WTC11 (cell line): ENCODE data around the gene CBLB. TPM values are rescaled to one million over a fixed set of nuclear protein-coding genes. Genes with fewer than 3 reads are reported as not detected.

Source experiments
- ATAC-seq: fragments of 200-7000 bp; cut with Tn5 transposase; 2 replicates; pipeline ENCODE4 v1.10.0; 2021; ENCODE audit warnings: mild to moderate bottlenecking, moderate library complexity
- CTCF ChIA-PET: fragments of 300-600 bp; sonication (Branson Sonifier 250); formaldehyde crosslinking; loops from one replicate; lab custom pipeline; 2021; ENCODE audit warnings: antibody characterized with exemption; lab: Charles Lee
- POLR2A ChIA-PET: fragments of 350-600 bp; sonication (Branson Sonifier 250); formaldehyde crosslinking; loops from one replicate; lab custom pipeline; 2021; ENCODE audit warnings: antibody characterized with exemption; lab: Charles Lee
- DNase-seq: peaks from one replicate; pipeline ENCODE4 v3.0.0; 2021; ENCODE audit warnings: low spot score
- H3K27ac Mint-ChIP-seq: 2 replicates; pipeline ENCODE4 v1.8.0; 2021; ENCODE audit warnings: mixed read lengths
- H3K27me3 Mint-ChIP-seq: 2 replicates; pipeline ENCODE4 v1.8.0; 2021; ENCODE audit warnings: low read depth, mild to moderate bottlenecking, moderate library complexity, mixed read lengths
- H3K36me3 Mint-ChIP-seq: 2 replicates; pipeline ENCODE4 v1.8.0; 2021; ENCODE audit warnings: mixed read lengths
- H3K4me1 Mint-ChIP-seq: 2 replicates; pipeline ENCODE4 v1.8.0; 2022; ENCODE audit warnings: mixed read lengths
- H3K4me3 Mint-ChIP-seq: 2 replicates; pipeline ENCODE4 v1.8.0; 2021; ENCODE audit warnings: mild to moderate bottlenecking, moderate library complexity, mixed read lengths
- H3K9me3 Mint-ChIP-seq: 2 replicates; pipeline ENCODE4 v1.8.0; 2021; ENCODE audit warnings: mixed read lengths
- ATF1 ChIP-seq: sonication (generic); formaldehyde crosslinking; IDR thresholded peaks from 2 replicates; pipeline ENCODE4 v1.8.1; 2023; ENCODE audit warnings: mild to moderate bottlenecking, moderate library complexity, missing genetic modification reagents
- ATF3 ChIP-seq: sonication (generic); formaldehyde crosslinking; conservative IDR thresholded peaks from 2 replicates; pipeline ENCODE4 v1.8.1; 2022; ENCODE audit warnings: mild to moderate bottlenecking, missing genetic modification reagents
- FOXP1 ChIP-seq: sonication (generic); formaldehyde crosslinking; IDR thresholded peaks from 2 replicates; pipeline ENCODE4 v1.8.0; 2022; ENCODE audit warnings: missing genetic modification reagents, mild to moderate bottlenecking, moderate library complexity, borderline replicate concordance
- FOXP4 ChIP-seq: sonication (generic); formaldehyde crosslinking; IDR thresholded peaks from 2 replicates; pipeline ENCODE4 v1.8.0; 2022; ENCODE audit warnings: mild to moderate bottlenecking, missing genetic modification reagents
- GRHL2 ChIP-seq: fragments of 250-450 bp; sonication (Bioruptor Pico); IDR thresholded peaks from 2 replicates; pipeline ENCODE4 v1.8.0; 2022; ENCODE audit warnings: mild to moderate bottlenecking, moderate library complexity; ENCODE audit not compliant: insufficient replicate concordance, severe bottlenecking
- GTF2I ChIP-seq: fragments of 250-450 bp; sonication (Bioruptor Pico); conservative IDR thresholded peaks from 2 replicates; pipeline ENCODE4 v1.4.0; 2021; ENCODE audit warnings: mild to moderate bottlenecking
- MYBL2 ChIP-seq: sonication (generic); formaldehyde crosslinking; IDR thresholded peaks from 2 replicates; pipeline ENCODE4 v1.8.1; 2023; ENCODE audit warnings: mild to moderate bottlenecking, moderate library complexity, missing genetic modification reagents
- NFATC4 ChIP-seq: fragments of 250-450 bp; sonication (Bioruptor Pico); IDR thresholded peaks from 2 replicates; pipeline ENCODE4 v1.9.0; 2021; ENCODE audit warnings: mild to moderate bottlenecking
- NR2C2 ChIP-seq: sonication (generic); formaldehyde crosslinking; IDR thresholded peaks from 2 replicates; pipeline ENCODE4 v1.8.0; 2022; ENCODE audit warnings: mild to moderate bottlenecking, missing genetic modification reagents
- NR3C1 ChIP-seq: sonication (generic); formaldehyde crosslinking; conservative IDR thresholded peaks from 2 replicates; pipeline ENCODE4 v1.8.1; 2023; ENCODE audit warnings: low read depth, mild to moderate bottlenecking, missing genetic modification reagents
- SMAD4 ChIP-seq: sonication (generic); formaldehyde crosslinking; IDR thresholded peaks from 2 replicates; pipeline ENCODE4 v1.8.0; 2022; ENCODE audit warnings: mild to moderate bottlenecking, missing genetic modification reagents
- SP1 ChIP-seq: sonication (generic); formaldehyde crosslinking; conservative IDR thresholded peaks from 2 replicates; pipeline ENCODE4 v1.8.1; 2022; ENCODE audit warnings: missing genetic modification reagents
- TEAD4 ChIP-seq: sonication (generic); formaldehyde crosslinking; IDR thresholded peaks from 2 replicates; pipeline ENCODE4 v1.8.0; 2022; ENCODE audit warnings: mild to moderate bottlenecking, missing genetic modification reagents
- USF2 ChIP-seq: sonication (generic); formaldehyde crosslinking; IDR thresholded peaks from 2 replicates; pipeline ENCODE4 v1.8.1; 2023; ENCODE audit warnings: mild to moderate bottlenecking, missing genetic modification reagents, moderate library complexity
- ZBTB43 ChIP-seq: sonication (generic); formaldehyde crosslinking; IDR thresholded peaks from 2 replicates; pipeline ENCODE4 v1.8.1; 2023; ENCODE audit warnings: mild to moderate bottlenecking, missing genetic modification reagents
- ZNF121 ChIP-seq: sonication (generic); formaldehyde crosslinking; IDR thresholded peaks from 2 replicates; pipeline ENCODE4 v1.8.0; 2023; ENCODE audit warnings: missing genetic modification reagents
- ZNF232 ChIP-seq: sonication (generic); formaldehyde crosslinking; IDR thresholded peaks from 2 replicates; pipeline ENCODE4 v1.8.0; 2022; ENCODE audit warnings: mild to moderate bottlenecking, missing genetic modification reagents
- ZNF423 ChIP-seq: fragments of 250-450 bp; sonication (Bioruptor Pico); IDR thresholded peaks from 2 replicates; pipeline ENCODE4 v2.1.2; 2022; ENCODE audit warnings: mild to moderate bottlenecking, moderate library complexity
- ZNF425 ChIP-seq: fragments of 250-450 bp; sonication (Bioruptor Pico); conservative IDR thresholded peaks from 2 replicates; pipeline ENCODE4 v1.9.0; 2021; ENCODE audit warnings: mild to moderate bottlenecking
- ZSCAN18 ChIP-seq: fragments of 250-450 bp; sonication (Bioruptor Pico); IDR thresholded peaks from 2 replicates; pipeline ENCODE4 v2.1.2; 2022; ENCODE audit warnings: mild to moderate bottlenecking, moderate library complexity
- total RNA-seq: library from RNA; stranded (reverse); gene quantifications from 3 replicates; pipeline ENCODE4 v1.2.3, GENCODE V29; 2021
- TF ChIP-seq, protein P1 (sequence below): sonication (generic); formaldehyde crosslinking; IDR thresholded peaks from 2 replicates; pipeline ENCODE4 v1.8.0; 2022; ENCODE audit warnings: mild to moderate bottlenecking, missing genetic modification reagents
- TF ChIP-seq, protein P2 (sequence below): sonication (generic); formaldehyde crosslinking; IDR thresholded peaks from 2 replicates; pipeline ENCODE4 v1.8.1; 2022; ENCODE audit warnings: missing genetic modification reagents, borderline replicate concordance

CBLB gene
- total RNA-seq, 1 experiment from 2014 or later = 19.8 TPM

DNA sequence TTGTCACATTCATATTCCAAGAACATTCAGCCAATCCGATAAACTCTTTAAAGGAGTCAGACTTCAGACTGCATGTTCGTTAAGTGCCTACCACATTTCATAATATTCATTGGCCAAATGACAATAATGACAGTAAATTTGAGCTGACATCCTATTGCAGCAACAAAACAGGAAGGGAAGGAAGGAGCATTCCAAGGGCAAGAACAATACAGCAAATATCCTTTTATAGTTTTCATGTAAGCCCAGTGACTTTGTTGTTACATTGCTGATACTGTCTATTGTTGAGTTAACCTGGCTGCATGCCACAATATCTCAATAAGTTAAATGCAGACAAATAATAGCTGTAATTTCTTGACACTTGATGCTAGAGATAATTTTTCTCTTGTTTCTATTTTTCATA lies 16.4 kb upstream of the CBLB start:
- no peak for TF ChIP-seq GTF2I (CRISPR knock-in tag)
- TF ChIP-seq ZBTB43 (CRISPR knock-in tag) = no peak
- TF ChIP-seq ZNF425 = no peak
- TF ChIP-seq SMAD4 (CRISPR knock-in tag) = no peak
- TF ChIP-seq MYBL2 (CRISPR knock-in tag) = no peak
- TF ChIP-seq, protein P1, sequence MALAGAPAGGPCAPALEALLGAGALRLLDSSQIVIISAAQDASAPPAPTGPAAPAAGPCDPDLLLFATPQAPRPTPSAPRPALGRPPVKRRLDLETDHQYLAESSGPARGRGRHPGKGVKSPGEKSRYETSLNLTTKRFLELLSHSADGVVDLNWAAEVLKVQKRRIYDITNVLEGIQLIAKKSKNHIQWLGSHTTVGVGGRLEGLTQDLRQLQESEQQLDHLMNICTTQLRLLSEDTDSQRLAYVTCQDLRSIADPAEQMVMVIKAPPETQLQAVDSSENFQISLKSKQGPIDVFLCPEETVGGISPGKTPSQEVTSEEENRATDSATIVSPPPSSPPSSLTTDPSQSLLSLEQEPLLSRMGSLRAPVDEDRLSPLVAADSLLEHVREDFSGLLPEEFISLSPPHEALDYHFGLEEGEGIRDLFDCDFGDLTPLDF (CRISPR knock-in tag) = no peak
- TF ChIP-seq TEAD4 (CRISPR knock-in tag) = no peak
- TF ChIP-seq ZNF232 (CRISPR knock-in tag) = no peak
- TF ChIP-seq, protein P2, sequence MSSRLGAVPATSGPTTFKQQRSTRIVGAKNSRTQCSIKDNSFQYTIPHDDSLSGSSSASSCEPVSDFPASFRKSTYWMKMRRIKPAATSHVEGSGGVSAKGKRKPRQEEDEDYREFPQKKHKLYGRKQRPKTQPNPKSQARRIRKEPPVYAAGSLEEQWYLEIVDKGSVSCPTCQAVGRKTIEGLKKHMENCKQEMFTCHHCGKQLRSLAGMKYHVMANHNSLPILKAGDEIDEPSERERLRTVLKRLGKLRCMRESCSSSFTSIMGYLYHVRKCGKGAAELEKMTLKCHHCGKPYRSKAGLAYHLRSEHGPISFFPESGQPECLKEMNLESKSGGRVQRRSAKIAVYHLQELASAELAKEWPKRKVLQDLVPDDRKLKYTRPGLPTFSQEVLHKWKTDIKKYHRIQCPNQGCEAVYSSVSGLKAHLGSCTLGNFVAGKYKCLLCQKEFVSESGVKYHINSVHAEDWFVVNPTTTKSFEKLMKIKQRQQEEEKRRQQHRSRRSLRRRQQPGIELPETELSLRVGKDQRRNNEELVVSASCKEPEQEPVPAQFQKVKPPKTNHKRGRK (CRISPR knock-in tag) = no peak
- TF ChIP-seq NR2C2 = no peak
- TF ChIP-seq ZSCAN18 = no peak
- H3K9me3 Mint-ChIP-seq = no peaks in the 10 kb centered on the region
- no peaks in the 10 kb centered on the region for H3K36me3 Mint-ChIP-seq
- ATAC-seq (no peak), DNase-seq (no peak)
- H3K4me1 Mint-ChIP-seq = 0 out of 2 replicates have a peak, but pooled peaks cover 2% of the 10 kb centered on the region
- H3K4me3 Mint-ChIP-seq = no peak overlapping the region
- POLR2A ChIA-PET = no interaction called here
- no peak overlapping the region for H3K27ac Mint-ChIP-seq
- H3K27me3 Mint-ChIP-seq = no peaks in the 10 kb centered on the region
- CTCF ChIA-PET = no interaction called here

DNA sequence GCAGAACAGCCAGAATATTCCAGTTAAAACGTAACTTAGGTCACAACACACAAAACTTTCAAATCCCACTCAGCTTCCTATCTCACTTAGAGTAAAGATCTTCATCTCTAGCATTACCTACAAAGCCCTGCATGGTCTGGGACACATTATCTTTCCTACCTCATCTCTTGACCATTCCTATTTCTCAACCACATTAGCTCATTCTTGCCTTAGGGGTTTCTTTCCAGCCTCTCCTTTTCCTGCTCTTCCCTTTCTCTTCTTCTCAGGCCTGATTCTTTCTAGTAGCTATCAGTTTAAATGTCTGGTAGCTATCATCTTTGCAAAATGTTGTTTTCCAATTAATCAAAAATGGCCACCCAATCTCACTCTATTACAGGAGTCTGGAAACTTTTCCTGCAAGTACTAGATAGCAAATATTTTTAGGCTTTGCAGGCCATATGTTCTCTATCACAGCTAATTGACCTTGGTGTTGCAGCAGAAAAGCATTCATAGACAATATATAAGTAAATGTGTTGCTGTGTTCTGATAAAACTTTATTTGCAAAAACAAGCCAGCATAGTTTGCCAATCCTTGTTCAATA lies 15.1 kb upstream of the CBLB start:
- Mint-ChIP-seq H3K27ac (no peak overlapping the region), H3K36me3 (no peaks in the 10 kb centered on the region), H3K4me3 (no peak overlapping the region), H3K9me3 (no peaks in the 10 kb centered on the region), H3K27me3 (no peaks in the 10 kb centered on the region), H3K4me1 (no peaks in the 10 kb centered on the region)
- DNase-seq (no peak), ATAC-seq (no peak)
- ChIA-PET CTCF (no interaction called here), POLR2A (no interaction called here)
- TF ChIP-seq TEAD4 (CRISPR knock-in tag) = no peak
- no peak for TF ChIP-seq SP1 (CRISPR knock-in tag)
- no peak for TF ChIP-seq NFATC4 (CRISPR knock-in tag)
- no peak for TF ChIP-seq GRHL2
- no peak for TF ChIP-seq NR2C2
- no peak for TF ChIP-seq ZNF232 (CRISPR knock-in tag)
- TF ChIP-seq ZNF423 = no peak

- ATAC-seq = no peak
- ChIA-PET CTCF (no interaction called here), POLR2A (no interaction called here)
- Mint-ChIP-seq H3K4me1 (peaks cover 9% of the 10 kb centered on the region), H3K4me3 (no peak overlapping the region), H3K36me3 (no peaks in the 10 kb centered on the region), H3K27me3 (no peaks in the 10 kb centered on the region), H3K27ac (no peak overlapping the region), H3K9me3 (no peaks in the 10 kb centered on the region)
- no peak for DNase-seq
- TF ChIP-seq FOXP1 (CRISPR knock-in tag) (no peak), USF2 (CRISPR knock-in tag) (no peak), ATF1 (no peak), ZNF121 (no peak), FOXP4 (CRISPR knock-in tag) (no peak), ATF3 (CRISPR knock-in tag) (no peak), NR3C1 (CRISPR knock-in tag) (no peak)
Observed at GRCh38 chr3:105880681-105881290, 12.0 kb upstream of the CBLB start.
